SK-N-SH (cell line): ENCODE results near the gene MIF4GD.

ENCODE experiments used
- CTCF ChIP-seq: fragments of 200-600 bp; sonication (generic); IDR thresholded peaks from 2 replicates; pipeline ENCODE4 v1.6.1; 2017; ENCODE audit warnings: antibody characterized with exemption, mild to moderate bottlenecking, moderate library complexity
- EP300 ChIP-seq, 2 experiments: IDR thresholded peaks; 2 replicates each; pipeline versions ENCODE4 v1.4.0 to v1.6.1; 2012; ENCODE audit warnings: borderline replicate concordance in 1 of 2, low read depth in 1 of 2, low read length in 1 of 2
- EZH2phosphoT487 ChIP-seq: fragments of 200-600 bp; sonication (generic); IDR thresholded peaks from 2 replicates; pipeline ENCODE4 v1.6.1; 2017; ENCODE audit warnings: low read depth, mixed run types, mild to moderate bottlenecking, antibody characterized with exemption, moderate library complexity, borderline replicate concordance
- FOXM1 ChIP-seq: IDR thresholded peaks from 2 replicates; pipeline ENCODE4 v1.4.0; 2012; ENCODE audit warnings: low read depth, mild to moderate bottlenecking
- GATA2 ChIP-seq: sonication (generic); formaldehyde crosslinking; IDR thresholded peaks from 2 replicates; pipeline ENCODE4 v1.5.0; 2020; ENCODE audit warnings: mild to moderate bottlenecking, missing genetic modification reagents
- MXI1 ChIP-seq: IDR thresholded peaks from 2 replicates; pipeline ENCODE4 v1.6.1; 2012; ENCODE audit warnings: mild to moderate bottlenecking, low read depth, low read length, improper control_type of control experiment
- NRF1 ChIP-seq: IDR thresholded peaks from 2 replicates; pipeline ENCODE4 v1.6.1; 2012; ENCODE audit warnings: low read depth, mild to moderate bottlenecking, low read length
- POLR2AphosphoS5 ChIP-seq: IDR thresholded peaks from 2 replicates; pipeline ENCODE4 v1.6.1; 2012; ENCODE audit warnings: low read depth, low read length
- RAD21 ChIP-seq: IDR thresholded peaks from 2 replicates; pipeline ENCODE4 v1.6.1; 2012; ENCODE audit warnings: mild to moderate bottlenecking, low read length
- SMC3 ChIP-seq: IDR thresholded peaks from 2 replicates; pipeline ENCODE4 v1.6.1; 2012; ENCODE audit warnings: low read depth, low read length, improper control_type of control experiment
- TAF1 ChIP-seq: IDR thresholded peaks from 2 replicates; pipeline ENCODE4 v1.6.1; 2012; ENCODE audit warnings: low read depth, mild to moderate bottlenecking, low read length, moderate library complexity, borderline replicate concordance
- TEAD4 ChIP-seq: IDR thresholded peaks from 2 replicates; pipeline ENCODE4 v1.4.0; 2012; ENCODE audit warnings: mild to moderate bottlenecking, borderline replicate concordance; ENCODE audit not compliant: insufficient read depth
- USF2 ChIP-seq: fragments of 150-350 bp; IDR thresholded peaks from 2 replicates; pipeline ENCODE4 v1.6.1; 2017; ENCODE audit warnings: antibody characterized with exemption, low read length, low read depth, borderline replicate concordance

- TF ChIP-seq CTCF (no peak), RAD21 (no peak), NRF1 (no peak), TEAD4 (no peak), USF2 (no peak), TAF1 (no peak), GATA2 (CRISPR knock-in tag) (no peak), POLR2AphosphoS5 (no peak), EZH2phosphoT487 (no peak), EP300 (IDR thresholded peaks at IDR 0.05; ENCODE audit: borderline replicate concordance in 1 of 2, low read depth in 1 of 2, low read length in 1 of 2) (no peak), MXI1 (no peak), SMC3 (no peak), FOXM1 (no peak)
Observed at GRCh38 chr17:75227729-75228128, 43.3 kb downstream of the MIF4GD start.
